OCI-LY1 (cell line): ENCODE data around the gene GBE1.

Experiments used
- EZH2 ChIP-seq: fragments of 200-600 bp; sonication (generic), shearing (Covaris generic); IDR thresholded peaks from 2 replicates; pipeline ENCODE4 v1.8.0; 2017; ENCODE audit warnings: borderline replicate concordance, mixed run types, mild to moderate bottlenecking, antibody characterized with exemption, low read length, moderate library complexity, mixed read lengths
- TF ChIP-seq, protein P1 (sequence below): fragments of 200-600 bp; sonication (generic), shearing (Covaris generic); IDR thresholded peaks from 2 replicates; pipeline ENCODE4 v1.5.1; 2017; ENCODE audit warnings: mild to moderate bottlenecking, antibody characterized with exemption, low read length, moderate library complexity, mixed read lengths

DNA sequence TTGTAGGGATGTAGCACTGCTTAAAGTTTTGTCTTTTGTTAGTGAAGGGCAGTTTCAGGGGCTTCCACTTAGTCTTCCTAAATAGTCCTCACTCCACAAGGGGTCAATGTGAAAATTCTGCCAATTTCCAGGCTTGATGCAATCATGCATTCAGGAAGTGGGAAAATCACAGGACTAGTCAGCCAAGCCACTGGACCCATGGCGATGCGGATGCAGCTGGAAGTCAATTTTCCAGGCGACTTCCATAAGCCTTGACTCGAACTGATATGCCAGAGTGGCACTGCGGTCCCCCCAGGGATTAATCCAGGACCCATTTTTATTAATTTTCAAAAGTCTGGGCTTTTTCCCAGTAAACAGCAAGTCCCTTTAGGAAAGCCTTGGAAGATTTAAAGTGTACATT lies 26.1 kb downstream of the GBE1 start:
- TF ChIP-seq, protein P1, sequence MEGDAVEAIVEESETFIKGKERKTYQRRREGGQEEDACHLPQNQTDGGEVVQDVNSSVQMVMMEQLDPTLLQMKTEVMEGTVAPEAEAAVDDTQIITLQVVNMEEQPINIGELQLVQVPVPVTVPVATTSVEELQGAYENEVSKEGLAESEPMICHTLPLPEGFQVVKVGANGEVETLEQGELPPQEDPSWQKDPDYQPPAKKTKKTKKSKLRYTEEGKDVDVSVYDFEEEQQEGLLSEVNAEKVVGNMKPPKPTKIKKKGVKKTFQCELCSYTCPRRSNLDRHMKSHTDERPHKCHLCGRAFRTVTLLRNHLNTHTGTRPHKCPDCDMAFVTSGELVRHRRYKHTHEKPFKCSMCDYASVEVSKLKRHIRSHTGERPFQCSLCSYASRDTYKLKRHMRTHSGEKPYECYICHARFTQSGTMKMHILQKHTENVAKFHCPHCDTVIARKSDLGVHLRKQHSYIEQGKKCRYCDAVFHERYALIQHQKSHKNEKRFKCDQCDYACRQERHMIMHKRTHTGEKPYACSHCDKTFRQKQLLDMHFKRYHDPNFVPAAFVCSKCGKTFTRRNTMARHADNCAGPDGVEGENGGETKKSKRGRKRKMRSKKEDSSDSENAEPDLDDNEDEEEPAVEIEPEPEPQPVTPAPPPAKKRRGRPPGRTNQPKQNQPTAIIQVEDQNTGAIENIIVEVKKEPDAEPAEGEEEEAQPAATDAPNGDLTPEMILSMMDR = no peak
- TF ChIP-seq EZH2 = no peak
